Rectal smooth muscle tissue (tissue), 1 donor: ENCODE data around the gene TAS2R50.

Experiments used
- H3K27ac ChIP-seq: one replicate; pipeline ENCODE4 v1.7.0; 2013; ENCODE audit warnings: low read depth, low read length, inconsistent platforms
- H3K27me3 ChIP-seq: one replicate; pipeline ENCODE4 v1.7.0; 2013; ENCODE audit warnings: low read length; ENCODE audit not compliant: control insufficient read depth, insufficient read depth
- H3K36me3 ChIP-seq: one replicate; pipeline ENCODE4 v1.7.0; 2013; ENCODE audit warnings: low read length; ENCODE audit not compliant: control insufficient read depth, insufficient read depth
- H3K4me1 ChIP-seq: one replicate; pipeline ENCODE4 v1.7.0; 2013; ENCODE audit warnings: low read length; ENCODE audit not compliant: control insufficient read depth, insufficient read depth
- H3K4me3 ChIP-seq: one replicate; pipeline ENCODE4 v1.7.0; 2013; ENCODE audit warnings: low read length
- H3K9ac ChIP-seq: one replicate; pipeline ENCODE4 v1.7.0; 2013; ENCODE audit warnings: low read length

The TAS2R50 gene

GRCh38 chr12:10941369-10941768 lies 45.3 kb downstream of the TAS2R50 start:
- no peak overlapping the region for H3K9ac ChIP-seq
- no peak overlapping the region for H3K27ac ChIP-seq
- H3K4me3 ChIP-seq: no peak overlapping the region
- H3K36me3 ChIP-seq: no peaks in the 10 kb centered on the region
- H3K27me3 ChIP-seq: no peaks in the 10 kb centered on the region
- H3K4me1 ChIP-seq: no peaks in the 10 kb centered on the region

DNA sequence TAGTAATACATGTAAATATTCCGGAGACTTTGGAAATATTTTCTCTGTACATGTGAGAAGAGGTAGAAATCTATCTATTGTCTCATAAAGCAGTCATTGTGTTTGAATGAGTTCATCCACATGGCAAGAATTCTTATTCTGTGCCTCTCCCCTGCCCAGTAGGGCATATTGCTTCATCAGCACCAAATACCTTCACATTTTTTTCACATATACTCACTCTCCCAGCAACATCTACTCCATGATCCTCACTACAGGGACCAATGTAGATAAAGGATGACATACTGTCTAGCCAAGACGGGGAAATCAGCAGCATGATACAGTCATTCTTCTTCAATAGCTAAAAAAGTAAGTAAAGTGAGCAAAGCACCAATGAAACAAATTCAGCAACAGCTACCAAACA lies 46.3 kb downstream of the TAS2R50 start:
- Histone ChIP-seq H3K36me3 (no peaks in the 10 kb centered on the region), H3K27me3 (no peaks in the 10 kb centered on the region), H3K4me1 (no peaks in the 10 kb centered on the region), H3K4me3 (no peak overlapping the region), H3K27ac (no peak overlapping the region), H3K9ac (no peak overlapping the region)

DNA sequence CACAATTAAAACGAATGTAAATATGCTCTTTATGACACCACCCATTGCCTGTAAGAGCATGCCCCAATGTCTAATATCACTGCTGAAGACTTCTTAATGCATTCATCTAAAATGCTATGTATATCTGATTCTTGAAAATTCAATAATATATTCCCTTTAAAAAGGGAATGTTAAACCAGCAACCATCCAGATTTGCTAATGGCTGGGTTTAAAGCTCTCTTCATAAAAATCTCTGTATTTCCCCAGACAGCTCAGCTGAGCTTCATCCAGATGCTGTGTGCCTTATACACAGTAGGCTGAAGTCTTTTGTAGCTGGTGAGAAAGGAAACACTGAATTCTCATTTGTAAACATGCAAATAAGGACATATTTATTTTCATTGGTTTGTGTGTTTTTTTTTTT lies 47.5 kb downstream of the TAS2R50 start, which contains the start of gene TAS2R14:
Gene TAS2R14 (minus strand): TSS at position 101 of the 400 bp plus-strand sequence. CDS start 56 bp downstream, at position 45.
- Histone ChIP-seq H3K27ac (no peak within 1 kb of the TSS), H3K4me1 (no peaks in the 10 kb centered on the region), H3K27me3 (no peaks in the 10 kb centered on the region), H3K9ac (no peak within 1 kb of the TSS), H3K36me3 (no peaks in the 10 kb centered on the region), H3K4me3 (no peak within 1 kb of the TSS)

- Histone ChIP-seq H3K9ac (no peak overlapping the region), H3K4me3 (no peak overlapping the region), H3K4me1 (no peaks in the 10 kb centered on the region), H3K36me3 (no peaks in the 10 kb centered on the region), H3K27ac (no peak overlapping the region), H3K27me3 (no peaks in the 10 kb centered on the region)
Measured at GRCh38 chr12:10936506-10936905, 50.2 kb downstream of the TAS2R50 start.
